LHCN-M2 (cell line): ENCODE measurements around the gene F7. TPM values are rescaled to one million over a fixed set of nuclear protein-coding genes. Genes with fewer than 3 reads are reported as not detected.
"Not testable (repeated sequence)": the region's sequence is repeated elsewhere in the genome, so short reads cannot be mapped to it uniquely, and the experiment has no call there.

Source experiments
- DNase-seq: peaks from one replicate; pipeline ENCODE4 v3.0.0-alpha.2; 2012; ENCODE audit warnings: low read depth
- polyA plus RNA-seq: library from polyadenylated mRNA; unstranded; fragments of >200 nt; gene quantifications from one replicate; pipeline ENCODE4 v1.2.1, GENCODE V29; 2012; ENCODE audit warnings: missing spikeins
- total RNA-seq: library from RNA; depleted of rRNA; stranded (reverse); fragments of >200 nt; gene quantifications from 2 replicates; pipeline ENCODE4 v1.2.3, GENCODE V29; 2014; rRNA removed

Gene F7
- total RNA-seq, result not detected in 2 replicates
- 0.06 TPM for polyA plus RNA-seq

DNA sequence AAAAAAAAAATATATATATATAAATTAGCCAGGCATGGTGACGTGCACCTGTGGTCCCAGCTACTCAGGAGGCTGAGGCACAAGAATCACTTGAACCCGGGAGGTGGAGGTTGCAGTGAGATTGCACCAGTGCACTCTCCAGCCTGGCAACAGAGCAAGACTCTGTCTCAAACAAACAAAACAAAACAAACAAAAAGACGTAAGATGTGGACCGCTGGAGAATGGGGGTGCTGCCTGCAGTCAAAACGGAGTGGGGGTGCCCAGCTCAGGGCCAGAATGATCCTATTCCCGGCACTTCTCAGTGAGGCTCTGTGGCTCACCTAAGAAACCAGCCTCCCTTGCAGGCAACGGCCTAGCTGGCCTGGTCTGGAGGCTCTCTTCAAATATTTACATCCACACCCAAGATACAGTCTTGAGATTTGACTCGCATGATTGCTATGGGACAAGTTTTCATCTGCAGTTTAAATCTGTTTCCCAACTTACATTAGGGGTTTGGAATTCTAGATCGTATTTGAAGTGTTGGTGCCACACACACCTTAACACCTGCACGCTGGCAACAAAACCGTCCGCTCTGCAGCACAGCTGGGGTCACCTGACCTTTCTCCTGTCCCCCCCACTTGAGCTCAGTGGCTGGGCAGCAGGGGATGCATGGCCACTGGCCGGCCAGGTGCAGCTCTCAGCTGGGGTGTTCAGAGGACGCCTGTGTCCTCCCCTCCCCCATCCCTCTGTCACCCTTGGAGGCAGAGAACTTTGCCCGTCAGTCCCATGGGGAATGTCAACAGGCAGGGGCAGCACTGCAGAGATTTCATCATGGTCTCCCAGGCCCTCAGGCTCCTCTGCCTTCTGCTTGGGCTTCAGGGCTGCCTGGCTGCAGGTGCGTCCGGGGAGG, at the start of gene F7:
Gene F7, plus strand, starts transcription at position 760 of the 889 bp plus-strand sequence. Its CDS starts 51 bp downstream, at position 811.
- no peak for DNase-seq

- no peak for DNase-seq
Measured at GRCh38 chr13:113057084-113057483, 48.5 kb upstream of the F7 start.

DNA sequence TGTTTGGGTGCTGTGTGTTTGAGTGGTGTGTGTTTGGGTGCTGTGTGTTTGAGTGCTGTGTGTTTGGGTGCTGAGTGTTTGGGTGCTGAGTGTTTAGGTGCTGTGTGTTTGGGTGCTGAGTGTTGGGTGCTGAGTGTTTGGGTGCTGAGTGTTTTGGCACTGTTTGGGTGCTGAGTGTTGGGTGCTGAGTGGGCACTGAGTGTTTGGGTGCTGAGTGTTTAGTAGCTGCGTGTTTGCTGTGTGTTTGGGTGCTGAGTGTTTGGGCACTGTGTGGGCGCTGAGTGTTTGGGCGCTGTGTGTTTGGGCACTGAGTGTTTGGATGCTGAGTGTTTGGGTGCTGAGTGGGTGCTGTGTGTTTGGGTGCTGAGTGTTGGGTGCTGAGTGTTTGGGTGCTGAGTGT, 48.0 kb upstream of the F7 start:
- DNase-seq, result not testable (repeated sequence)

- peak; percentile 27 for DNase-seq
Measured at GRCh38 chr13:113058129-113058987, 47.2 kb upstream of the F7 start.

DNA sequence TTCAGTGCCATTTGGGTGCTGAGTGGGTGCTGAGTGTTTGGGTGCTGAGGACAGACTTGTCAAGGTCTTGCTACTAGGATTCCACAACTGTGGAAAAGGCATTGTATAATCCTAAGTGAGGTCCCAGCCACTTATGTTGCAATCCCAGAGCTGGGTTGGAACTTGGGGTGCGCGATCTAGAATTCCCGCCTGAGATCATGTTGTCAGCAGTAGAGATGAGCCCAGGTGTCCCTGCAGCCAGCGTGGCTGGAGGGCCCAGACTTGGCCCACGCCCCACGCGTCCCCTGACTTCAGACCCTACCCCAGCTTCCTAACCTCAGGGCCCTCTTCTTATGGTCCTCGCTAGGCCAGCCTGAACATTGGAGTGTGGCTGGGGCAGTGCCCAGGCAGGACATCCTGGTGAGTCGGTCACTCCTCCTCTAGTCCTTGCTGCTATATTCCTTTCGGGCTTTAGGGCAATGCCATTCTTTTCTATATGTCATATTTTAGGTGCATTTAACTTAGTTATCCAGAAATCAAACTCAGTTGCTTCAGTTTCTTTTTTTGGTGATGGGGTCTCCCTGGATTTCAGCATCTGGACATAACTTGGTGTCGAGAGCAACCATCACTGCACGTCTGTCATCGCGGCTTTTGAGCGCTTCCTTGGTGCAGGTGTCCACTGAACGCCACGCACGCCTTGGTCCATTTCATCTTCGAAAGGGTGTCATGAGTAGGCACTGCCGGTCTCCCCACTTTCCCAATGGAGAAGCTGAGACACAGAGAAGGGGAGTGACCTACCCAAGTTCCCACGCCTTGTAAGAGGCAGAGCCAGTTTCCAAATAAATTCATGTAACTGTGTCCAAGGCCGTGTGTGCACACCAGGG, 46.4 kb upstream of the F7 start:
- peak; percentile 28 for DNase-seq

DNA sequence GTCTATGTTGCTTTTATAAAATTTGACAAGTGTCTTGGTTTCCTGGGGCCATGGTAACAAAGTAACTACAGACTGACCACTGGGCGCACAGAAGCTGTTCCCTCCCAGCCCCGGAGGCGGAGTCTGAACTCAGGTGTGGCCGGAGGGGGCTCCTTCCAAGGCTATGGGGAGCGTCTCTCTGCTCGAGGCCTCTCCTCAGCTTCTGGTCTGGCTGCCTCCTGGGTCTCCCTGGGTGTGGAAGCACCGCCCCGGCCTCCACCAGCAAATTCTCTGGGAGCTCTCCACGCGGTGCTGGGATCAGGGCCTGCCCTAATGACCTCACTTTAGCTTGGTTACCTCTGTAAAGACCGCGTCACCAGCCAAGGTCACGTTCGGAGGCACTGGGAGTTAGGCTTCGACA, 45.7 kb upstream of the F7 start:
- no peak for DNase-seq

- no peak for DNase-seq
Measured at GRCh38 chr13:113060557-113061270, 44.9 kb upstream of the F7 start.

DNA sequence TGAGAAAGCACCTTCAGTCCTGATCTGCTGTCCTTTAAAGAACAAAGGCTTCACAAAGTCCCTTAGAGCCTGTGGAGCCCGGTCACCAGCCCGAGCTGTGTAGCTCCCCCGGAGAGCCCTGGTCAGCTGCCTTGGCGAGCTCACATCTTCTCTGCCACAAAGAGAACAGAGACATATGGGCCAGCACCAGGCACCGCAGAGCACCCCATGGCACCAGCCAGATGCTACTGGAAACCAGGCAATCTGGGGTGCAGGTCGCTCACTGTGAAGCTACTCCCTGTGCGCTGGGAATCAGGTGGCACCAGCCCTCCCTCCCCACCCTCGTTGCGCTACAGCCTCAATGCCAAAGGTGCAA, 44.3 kb upstream of the F7 start:
- DNase-seq, result no peak

DNA sequence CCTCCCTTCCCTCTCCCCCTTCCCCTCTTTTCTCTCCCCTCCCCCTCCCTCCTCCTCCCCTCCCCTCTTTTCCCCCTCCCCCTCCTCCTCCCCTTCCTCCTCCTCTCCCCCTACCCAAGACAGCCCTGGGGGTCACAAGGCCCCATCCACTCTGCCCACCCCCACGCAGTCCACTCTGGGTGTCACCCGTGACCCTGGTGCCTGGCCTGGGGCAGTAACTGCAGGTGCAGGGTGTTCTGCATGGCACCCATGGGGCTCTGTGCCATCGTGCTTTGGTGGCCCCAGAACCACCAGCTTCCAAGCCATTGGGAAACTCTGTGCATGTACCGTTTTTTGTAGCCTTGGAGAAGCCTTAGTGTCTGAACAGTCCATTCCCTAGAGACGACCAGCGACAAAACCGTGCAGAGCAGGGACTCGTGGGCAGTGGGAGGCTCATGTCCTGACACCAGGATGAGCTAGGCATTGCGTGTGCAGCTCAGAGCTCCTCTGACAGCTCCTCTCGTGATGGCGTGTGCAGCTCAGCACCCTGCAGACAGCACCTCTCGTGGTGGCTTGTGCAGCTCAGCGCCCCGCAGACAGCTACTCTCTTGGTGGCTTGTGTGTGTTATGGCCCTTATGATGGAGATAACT, 43.7 kb upstream of the F7 start:
- DNase-seq, result no peak

- DNase-seq, result no peak
Measured at GRCh38 chr13:113062691-113063090, 42.9 kb upstream of the F7 start.

- no peak for DNase-seq
Measured at GRCh38 chr13:113063091-113063491, 42.5 kb upstream of the F7 start.

GRCh38 chr13:113064000-113064533, 41.5 kb upstream of the F7 start:
- DNase-seq, result no peak

DNA sequence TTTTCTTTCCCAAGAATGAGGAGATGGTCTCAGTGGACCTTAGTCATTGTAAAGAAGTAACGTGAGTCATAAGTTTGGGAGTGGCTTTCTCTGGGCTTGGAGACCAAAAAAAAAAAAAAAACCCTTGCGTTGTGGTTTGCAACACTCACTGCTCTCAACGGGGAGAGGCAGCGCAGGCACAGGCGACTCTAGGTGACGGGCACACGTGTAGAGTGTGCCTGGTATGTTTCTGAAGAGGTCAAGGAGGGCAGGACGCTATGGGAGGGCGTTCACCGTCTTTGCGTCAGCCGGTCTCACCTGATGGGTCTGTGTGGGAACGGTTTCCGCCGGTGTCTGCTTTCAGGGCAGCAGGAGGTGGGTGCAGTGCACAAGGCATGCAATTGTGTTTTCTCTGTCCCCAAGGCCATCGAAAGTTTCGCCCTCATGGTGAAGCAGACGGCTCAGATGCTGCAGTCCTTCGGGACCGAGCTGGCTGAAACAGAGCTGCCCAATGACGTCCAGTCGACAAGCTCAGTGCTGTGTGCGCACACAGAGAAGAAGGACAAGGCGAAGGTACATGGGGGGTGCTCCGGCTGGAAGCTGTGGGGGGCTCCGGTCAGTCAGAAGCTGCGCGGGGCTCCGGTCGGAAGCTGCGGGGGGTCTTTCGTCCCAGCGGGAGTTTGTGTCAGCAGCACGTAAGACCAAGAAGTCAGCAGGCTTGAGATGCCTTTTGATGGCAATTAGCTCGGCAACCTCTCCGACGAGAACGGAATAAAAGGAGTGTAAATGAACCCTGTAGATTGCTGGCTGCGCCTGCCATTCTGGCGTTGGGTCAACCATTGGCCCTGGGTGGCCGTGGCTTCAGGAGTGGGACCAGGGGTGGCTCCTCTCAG, 40.8 kb upstream of the F7 start:
- peak; percentile 95 for DNase-seq

DNA sequence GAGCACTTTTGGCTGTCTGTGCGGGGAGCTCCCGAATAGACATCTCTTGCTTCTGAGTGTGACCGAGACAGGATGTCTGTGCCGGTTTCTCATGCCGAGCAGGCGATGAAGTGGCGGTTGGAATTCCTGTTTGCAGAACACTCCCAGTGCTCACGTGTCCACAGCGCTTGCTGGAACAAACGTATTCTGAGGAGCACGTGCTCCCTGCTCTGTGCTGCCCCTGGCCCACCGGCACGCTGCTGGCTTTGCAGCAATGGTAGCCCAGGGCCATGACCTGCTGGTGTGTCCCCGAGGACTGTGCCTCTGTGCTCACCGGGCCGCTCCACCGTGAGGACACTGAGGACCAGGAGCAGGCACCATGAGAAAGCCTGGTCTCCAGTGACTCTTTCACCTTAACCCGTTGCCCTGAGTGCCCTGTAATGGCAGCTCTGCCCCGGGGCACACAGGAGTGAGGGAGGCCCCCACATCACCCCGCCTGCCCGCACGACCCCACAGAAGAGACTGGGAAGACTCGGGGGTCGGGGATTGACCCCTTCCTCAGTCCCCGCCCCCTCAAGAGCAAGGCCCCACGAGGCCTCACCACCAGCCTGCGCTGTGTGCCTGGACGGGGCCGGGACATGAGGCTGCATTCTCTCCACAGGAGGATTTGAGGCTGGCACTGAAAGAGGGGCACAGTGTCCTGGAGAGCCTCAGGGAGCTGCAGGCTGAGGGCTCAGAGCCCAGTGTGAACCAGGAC, 40.0 kb upstream of the F7 start:
- DNase-seq, result no peak

DNA sequence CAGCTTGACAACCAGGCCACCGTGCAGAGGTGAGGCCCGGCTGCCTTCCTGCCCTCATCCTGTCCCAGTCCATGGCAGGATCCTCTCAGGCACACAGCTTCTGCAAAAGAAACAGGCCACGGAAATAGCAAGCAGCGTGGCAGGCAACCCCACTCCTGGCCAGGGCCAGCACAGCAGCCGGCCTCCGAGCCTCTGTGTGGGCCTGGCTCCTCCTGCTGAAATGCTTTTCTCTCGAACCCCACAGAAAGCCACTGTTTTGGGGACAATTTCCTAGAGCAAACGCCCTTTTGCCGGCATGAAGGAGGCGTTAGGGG, 39.5 kb upstream of the F7 start:
- DNase-seq, result no peak

GRCh38 chr13:113066746-113067145, 38.8 kb upstream of the F7 start:
- DNase-seq, result no peak

- no peak for DNase-seq
Measured at GRCh38 chr13:113069861-113070805, 35.5 kb upstream of the F7 start.

DNA sequence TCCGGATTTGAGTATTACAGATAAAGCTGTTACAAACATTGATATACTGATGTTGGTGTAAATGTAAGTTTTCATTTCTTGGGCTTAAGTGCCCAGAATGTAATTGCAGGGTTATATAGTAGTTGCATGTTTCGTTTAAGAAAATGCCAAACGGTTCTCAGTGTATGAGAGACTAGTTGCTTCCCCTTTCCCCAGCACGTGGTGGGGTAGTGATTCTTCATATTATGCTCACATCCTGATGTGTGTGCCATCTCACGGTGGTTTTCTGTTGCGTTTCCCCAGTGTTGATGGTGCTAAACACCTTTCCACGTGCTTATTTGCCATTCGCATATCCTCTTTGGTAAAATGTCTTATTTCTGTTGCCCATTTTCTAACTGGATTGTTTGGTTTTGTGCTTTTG, 34.7 kb upstream of the F7 start:
- DNase-seq, result no peak
